GM19238 (cell line): ENCODE data around the gene PITX1.

Source experiments
- DNase-seq: peaks from one replicate; pipeline ENCODE4 v3.0.0; 2011; ENCODE audit warnings: low spot score; ENCODE audit not compliant: insufficient read length

Gene PITX1

GRCh38 chr5:135062216-135063055, 28.4 kb upstream of the PITX1 start:
- DNase-seq = no peak

- no peak for DNase-seq
These were observed 27.0 kb upstream of the PITX1 start for GRCh38 chr5:135061001-135061400.

GRCh38 chr5:135060021-135060420, 26.0 kb upstream of the PITX1 start:
- DNase-seq = no peak

- no peak for DNase-seq
These were observed 25.2 kb upstream of the PITX1 start for GRCh38 chr5:135059000-135059923.

- no peak for DNase-seq
These were observed 24.3 kb upstream of the PITX1 start for GRCh38 chr5:135058331-135058732.

GRCh38 chr5:135057233-135057632, 23.2 kb upstream of the PITX1 start:
- DNase-seq = no peak

GRCh38 chr5:135056316-135057030, 22.4 kb upstream of the PITX1 start:
- no peak for DNase-seq

- no peak for DNase-seq
These were observed 21.4 kb upstream of the PITX1 start for GRCh38 chr5:135055396-135055795.

- no peak for DNase-seq
These were observed 20.5 kb upstream of the PITX1 start for GRCh38 chr5:135054546-135054945.

GRCh38 chr5:135053989-135054388, 20.0 kb upstream of the PITX1 start:
- DNase-seq = no peak

GRCh38 chr5:135053278-135053677, 19.2 kb upstream of the PITX1 start:
- peak; percentile 72 for DNase-seq

GRCh38 chr5:135052511-135053145, 18.6 kb upstream of the PITX1 start:
- no peak for DNase-seq

- no peak for DNase-seq
These were observed 17.8 kb upstream of the PITX1 start for GRCh38 chr5:135051872-135052271.

- DNase-seq = no peak
These were observed 17.4 kb upstream of the PITX1 start for GRCh38 chr5:135051399-135051798.

GRCh38 chr5:135050244-135050767, 16.3 kb upstream of the PITX1 start:
- DNase-seq = no peak

- no peak for DNase-seq
These were observed 14.9 kb upstream of the PITX1 start for GRCh38 chr5:135048930-135049329.

- DNase-seq = no peak
These were observed 14.3 kb upstream of the PITX1 start for GRCh38 chr5:135048286-135048685.

- DNase-seq = no peak
These were observed 13.3 kb upstream of the PITX1 start for GRCh38 chr5:135047347-135047695.

GRCh38 chr5:135046661-135047346, 12.8 kb upstream of the PITX1 start:
- DNase-seq = no peak

GRCh38 chr5:135045488-135045887, 11.5 kb upstream of the PITX1 start:
- DNase-seq = no peak
